Endothelial cell of umbilical vein (primary cell): Measurements from ENCODE around the gene FAM168A. TPM values are rescaled to one million over a fixed set of nuclear protein-coding genes. Genes with fewer than 3 reads are reported as not detected.
"Not testable (repeated sequence)": the region's sequence is repeated elsewhere in the genome, so short reads cannot be mapped to it uniquely, and the experiment has no call there.

ENCODE experiments used
- BruUV-seq: library from RNA; stranded (reverse); fragments of 400-500 nt; replicated peaks from 2 replicates; lab custom pipeline; 2021; lab: Mats Ljungman, UMichigan
- CTCF ChIA-PET: fragments of 300-600, 350-600 bp; sonication (Branson Sonifier 250); formaldehyde crosslinking; loops from one replicate; lab custom pipeline; 2021; ENCODE audit warnings: antibody characterized with exemption, inconsistent platforms; lab: Charles Lee
- POLR2A ChIA-PET: fragments of 300-600, 350-600 bp; sonication (Branson Sonifier 250); formaldehyde crosslinking; loops from one replicate; lab custom pipeline; 2021; ENCODE audit warnings: antibody characterized with exemption, inconsistent platforms; lab: Charles Lee
- DNase-seq: peaks from one replicate; pipeline ENCODE4 v3.0.0-alpha.2; 2011; ENCODE audit warnings: low read depth, low spot score
- FAIRE-seq: peaks from 2 replicates; lab custom pipeline; 2011; peaks lifted over from hg19 to GRCh38; lab: Jason Lieb, UNC
- H2AFZ ChIP-seq: 2 replicates; pipeline ENCODE4 v1.6.0; 2012; ENCODE audit warnings: low read depth, low read length, control low read depth, inconsistent platforms
- H3K27ac ChIP-seq: 2 replicates; pipeline ENCODE4 v1.5.1; 2011; ENCODE audit warnings: low read depth, mild to moderate bottlenecking, control low read depth, low read length, moderate library complexity; ENCODE audit not compliant: insufficient read depth
- H3K27me3 ChIP-seq, 2 experiments: 2 replicates each; pipeline versions ENCODE4 v1.6.0 to v1.6.1; 2011; ENCODE audit warnings: low read length in 2 of 2, mixed read lengths in 1 of 2; ENCODE audit not compliant: control insufficient read depth in 2 of 2, insufficient read depth in 2 of 2
- H3K36me3 ChIP-seq, 2 experiments: 2 replicates in 1 of 2; 3 replicates in 1 of 2; pipeline ENCODE4 v1.5.1; 2011; ENCODE audit warnings: low read length in 2 of 2, mild to moderate bottlenecking in 1 of 2, moderate library complexity in 1 of 2; ENCODE audit not compliant: control insufficient read depth in 2 of 2, insufficient read depth in 2 of 2; ENCODE audit errors: extremely low read depth in 1 of 2
- H3K4me1 ChIP-seq: 3 replicates; pipeline ENCODE4 v1.5.1; 2011; ENCODE audit warnings: mild to moderate bottlenecking, low read length; ENCODE audit not compliant: control insufficient read depth, insufficient read depth; ENCODE audit errors: extremely low read depth
- H3K4me2 ChIP-seq: 2 replicates; pipeline ENCODE4 v1.6.1; 2011; ENCODE audit warnings: low read length, control low read depth, mixed read lengths; ENCODE audit not compliant: insufficient read depth
- H3K4me3 ChIP-seq, 3 experiments: fragments of 200-600 bp in 1 of 3; sonication (generic), shearing (Covaris generic) in 1 of 3; replicated peaks in 1 of 3; 2 replicates each; pipeline ENCODE4 v1.5.1; 2011 to 2016; ENCODE audit warnings: control low read depth in 3 of 3, low read length in 3 of 3, mild to moderate bottlenecking in 2 of 3, inconsistent platforms in 1 of 3, low read depth in 1 of 3, moderate library complexity in 1 of 3; ENCODE audit not compliant: insufficient read depth in 1 of 3
- H3K79me2 ChIP-seq: 2 replicates; pipeline ENCODE4 v1.6.0; 2012; ENCODE audit warnings: low read length, inconsistent platforms; ENCODE audit not compliant: control insufficient read depth, insufficient read depth
- H3K9ac ChIP-seq: replicated peaks from 2 replicates; pipeline ENCODE3; 2011; ENCODE audit warnings: low read length, control low read depth; ENCODE audit not compliant: insufficient read depth; ENCODE audit errors: extremely low read depth
- H3K9me1 ChIP-seq: replicated peaks from 3 replicates; pipeline ENCODE4 v1.6.0; 2011; ENCODE audit warnings: mild to moderate bottlenecking, low read length; ENCODE audit not compliant: control insufficient read depth, insufficient read depth; ENCODE audit errors: extremely low read depth
- H3K9me3 ChIP-seq: replicated peaks from 2 replicates; pipeline ENCODE4 v1.5.1; 2012; ENCODE audit warnings: low read length, inconsistent platforms; ENCODE audit not compliant: control insufficient read depth, insufficient read depth
- H4K20me1 ChIP-seq: replicated peaks from 2 replicates; pipeline ENCODE3; 2011; ENCODE audit warnings: mild to moderate bottlenecking, low read length; ENCODE audit not compliant: control insufficient read depth, insufficient read depth; ENCODE audit errors: extremely low read depth
- FOS ChIP-seq: IDR thresholded peaks from 2 replicates; pipeline ENCODE4 v1.6.1; 2011; ENCODE audit warnings: mild to moderate bottlenecking, low read length, moderate library complexity, borderline replicate concordance; ENCODE audit not compliant: insufficient read depth
- JUN ChIP-seq: IDR thresholded peaks from 2 replicates; pipeline ENCODE4 v1.6.1; 2011; ENCODE audit warnings: borderline replicate concordance, low read depth; ENCODE audit not compliant: insufficient read length, insufficient read depth
- MYC ChIP-seq: IDR thresholded peaks from one replicate; pipeline ENCODE4 v1.6.1; 2011; ENCODE audit warnings: mild to moderate bottlenecking, low read depth, low read length
- POLR2A ChIP-seq: IDR thresholded peaks from 2 replicates; pipeline ENCODE4 v1.6.1; 2012; ENCODE audit warnings: low read depth, mild to moderate bottlenecking, control low read depth, low read length
- POLR2AphosphoS5 ChIP-seq: IDR thresholded peaks from 2 replicates; pipeline ENCODE4 v1.6.1; 2012; ENCODE audit warnings: low read depth, mild to moderate bottlenecking, control low read depth, low read length, moderate library complexity; ENCODE audit not compliant: insufficient read depth
- dilution Hi-C: fragments of 300-500 bp; cut with MboI; formaldehyde crosslinking; loops from one replicate; pipeline ENCODE4 v1.15.0; 2019; ENCODE audit warnings: low sequenced_read_pairs; ENCODE audit not compliant: extremely low pct_ligation_motif_present
- intact Hi-C: fragments of 100-400 bp; cut with micrococcal nuclease; formaldehyde crosslinking; loops from one replicate; pipeline ENCODE4 v1.10.0; 2022
- polyA plus RNA-seq, 4 experiments: library from polyadenylated mRNA; depleted of rRNA in 3 of 4; stranded (reverse) in 3 of 4; unstranded in 1 of 4; fragments of >200 nt; gene quantifications; 2 replicates each; pipeline versions ENCODE4 v1.2.1 to v1.2.3, GENCODE V29; 2011 to 2012; ENCODE audit warnings: missing spikeins in 1 of 4
- total RNA-seq: library from RNA; stranded (reverse); gene quantifications from 2 replicates; pipeline ENCODE4 v1.2.3, GENCODE V29; 2021
- TF ChIP-seq, protein P1 (sequence below): IDR thresholded peaks from 2 replicates; pipeline ENCODE4 v1.6.1; 2011; ENCODE audit not compliant: insufficient read depth, insufficient read length

Gene FAM168A
- total and polyA plus RNA-seq, 2 donors (not counting 3 experiments of a cell fraction or from before 2014, with no cell fraction given), result 17.0 to 20.5 TPM

GRCh38 chr11:73439002-73439843 is 158.7 kb downstream of the FAM168A start:
- H3K27ac ChIP-seq, result no peak overlapping the region
- no peak overlapping the region for H3K4me2 ChIP-seq
- H3K4me3 ChIP-seq, result no peak overlapping the region
- dilution Hi-C loops (no loop called here), intact Hi-C loops (no loop called here)
- no peak overlapping the region for H3K9ac ChIP-seq
- H3K79me2 ChIP-seq, result no peaks in the 10 kb centered on the region
- no peaks in the 10 kb centered on the region for H3K4me1 ChIP-seq
- no peaks in the 10 kb centered on the region for H4K20me1 ChIP-seq
- H2AFZ ChIP-seq, result no peak overlapping the region
- no peak for DNase-seq
- BruUV-seq, result no TSS peak
- H3K36me3 ChIP-seq, result no peaks in the 10 kb centered on the region
- no peak for TF ChIP-seq MYC
- TF ChIP-seq FOS, result no peak
- TF ChIP-seq, protein P1, sequence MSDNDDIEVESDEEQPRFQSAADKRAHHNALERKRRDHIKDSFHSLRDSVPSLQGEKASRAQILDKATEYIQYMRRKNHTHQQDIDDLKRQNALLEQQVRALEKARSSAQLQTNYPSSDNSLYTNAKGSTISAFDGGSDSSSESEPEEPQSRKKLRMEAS, result no peak
- no peak for TF ChIP-seq POLR2A
- TF ChIP-seq JUN, result no peak
- no peak for TF ChIP-seq POLR2AphosphoS5
- no peak for FAIRE-seq
- POLR2A ChIA-PET, result no interaction called here
- H3K9me1 ChIP-seq, result no peaks in the 10 kb centered on the region
- H3K9me3 ChIP-seq, result no peaks in the 10 kb centered on the region
- CTCF ChIA-PET, result interaction anchor here (1.5 to 2.8 kb wide), 2 partner anchors 24 to 40 kb away, joined by 4 to 13 read pairs; no protein-coding TSS in a partner anchor
- H3K27me3 ChIP-seq, result no peaks in the 10 kb centered on the region

- H3K4me2 ChIP-seq, H3K36me3 ChIP-seq, H3K27me3 ChIP-seq, H4K20me1 ChIP-seq, DNase-seq, H3K9me1 ChIP-seq, H3K4me1 ChIP-seq, H3K4me3 ChIP-seq, dilution Hi-C loops, H3K27ac ChIP-seq, H3K79me2 ChIP-seq, H3K9me3 ChIP-seq, intact Hi-C loops, FAIRE-seq, H3K9ac ChIP-seq, H2AFZ ChIP-seq, BruUV-seq, POLR2A ChIA-PET: not testable (repeated sequence)
- CTCF ChIA-PET, result interaction anchor here (0.6 to 2.8 kb wide), 5 partner anchors 10 to 267 kb away, joined by 3 to 13 read pairs (median 6); no protein-coding TSS in a partner anchor
These were observed 161.1 kb downstream of the FAM168A start for GRCh38 chr11:73436859-73437258.
